Uterus (tissue), 4 donors: Measurements from ENCODE around the gene RASSF6. TPM values are rescaled to one million over a fixed set of nuclear protein-coding genes. Genes with fewer than 3 reads are reported as not detected.

Experiments used
- DNase-seq, 2 donors: peaks; one replicate each; pipeline ENCODE4 v3.0.0-alpha.2; 2019 to 2020
- H3K27ac ChIP-seq, 2 donors: fragments of 200-600 bp; sonication (generic); 1 replicate in 1 of 2; 2 replicates in 1 of 2; pipeline ENCODE4 v1.5.1; 2016 to 2018
- H3K27me3 ChIP-seq, 2 donors: fragments of 200-600 bp; sonication (generic); one replicate each; pipeline ENCODE4 v1.5.1; 2018 to 2019; ENCODE audit warnings: control low read depth in 1 of 2
- H3K36me3 ChIP-seq, 2 donors: fragments of 200-600 bp; sonication (generic); one replicate each; pipeline ENCODE4 v1.5.1; 2019; ENCODE audit warnings: control low read depth in 1 of 2
- H3K4me1 ChIP-seq, 2 donors: fragments of 200-600 bp; sonication (generic); one replicate each; pipeline ENCODE4 v1.5.1; 2018 to 2019; ENCODE audit warnings: control low read depth in 1 of 2
- H3K4me3 ChIP-seq, 2 donors: fragments of 200-600 bp; sonication (generic); 1 replicate in 1 of 2; 2 replicates in 1 of 2; pipeline ENCODE4 v1.5.1; 2018 to 2019; ENCODE audit warnings: mild to moderate bottlenecking in 1 of 2
- H3K9me3 ChIP-seq, 2 donors: fragments of 200-600 bp; sonication (generic); one replicate each; pipeline ENCODE4 v1.5.1; 2019; ENCODE audit warnings: control low read depth in 1 of 2
- POLR2A ChIP-seq, 2 donors: fragments of 450-650 bp; IDR thresholded peaks; one replicate each; pipeline ENCODE4 v1.6.1; 2016; ENCODE audit warnings: antibody characterized with exemption in 2 of 2, mild to moderate bottlenecking in 1 of 2, moderate library complexity in 1 of 2
- intact Hi-C: fragments of 100-400 bp; cut with DNase I; formaldehyde crosslinking; loops from one replicate; pipeline ENCODE4 v1.15.1; 2023; ENCODE audit warnings: low total_unique reads
- small RNA-seq: library from RNA; depleted of rRNA; stranded (forward); fragments of <200 nt; gene quantifications from one replicate; pipeline ENCODE3, GENCODE V24; 2016
- total RNA-seq, 4 donors: library from RNA; depleted of rRNA in 3 of 4; stranded (reverse); fragments of >200 nt in 3 of 4; gene quantifications; one replicate each; pipeline versions ENCODE4 v1.1.0 to v1.2.4, GENCODE V29; 2014 to 2023
- TF ChIP-seq, protein P1 (sequence below), 4 experiments: fragments of 200-600 bp in 2 of 4; fragments of 450-650 bp in 2 of 4; sonication (generic) in 2 of 4; IDR thresholded peaks; one replicate each; pipeline ENCODE4 v1.5.1; 2016 to 2019; ENCODE audit warnings: antibody characterized with exemption in 4 of 4, mild to moderate bottlenecking in 2 of 4, moderate library complexity in 1 of 4
- donor health status: DM: yes; HTN: yes; CAD: no.

RASSF6 gene
- total RNA-seq, 4 donors from 2014 or later = under 0.01 to 1.5 (median 0.06) TPM; not detected in 1

DNA sequence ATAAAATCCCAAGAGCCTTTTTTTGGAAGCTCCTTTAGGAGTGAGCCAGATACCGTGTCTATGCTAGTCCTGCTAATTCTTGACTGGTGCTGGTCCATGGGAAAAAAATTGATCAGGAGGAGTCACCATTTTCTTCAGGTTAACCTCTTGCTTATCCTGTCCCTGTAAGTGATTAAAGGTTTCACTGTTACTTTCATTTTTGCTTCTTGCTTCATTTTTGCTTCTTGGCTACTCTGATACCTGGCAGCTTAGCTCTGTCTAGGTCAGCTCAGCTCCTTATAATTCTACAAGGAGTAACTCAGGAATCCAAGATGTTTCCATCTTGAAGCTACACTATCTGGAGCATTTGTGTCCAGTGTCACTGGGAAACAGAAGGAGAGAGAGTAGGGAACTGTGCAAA lies 93.0 kb downstream of the RASSF6 start:
- Histone ChIP-seq H3K4me3 (no peak overlapping the region), H3K4me1 (no peaks in the 10 kb centered on the region), H3K36me3 (no peaks in the 10 kb centered on the region), H3K27ac (no peak overlapping the region), H3K9me3 (no peaks in the 10 kb centered on the region), H3K27me3 (no peaks in the 10 kb centered on the region)
- intact Hi-C loops = no loop called here
- TF ChIP-seq POLR2A (IDR thresholded peaks at IDR 0.05) = no peak
- TF ChIP-seq, protein P1, sequence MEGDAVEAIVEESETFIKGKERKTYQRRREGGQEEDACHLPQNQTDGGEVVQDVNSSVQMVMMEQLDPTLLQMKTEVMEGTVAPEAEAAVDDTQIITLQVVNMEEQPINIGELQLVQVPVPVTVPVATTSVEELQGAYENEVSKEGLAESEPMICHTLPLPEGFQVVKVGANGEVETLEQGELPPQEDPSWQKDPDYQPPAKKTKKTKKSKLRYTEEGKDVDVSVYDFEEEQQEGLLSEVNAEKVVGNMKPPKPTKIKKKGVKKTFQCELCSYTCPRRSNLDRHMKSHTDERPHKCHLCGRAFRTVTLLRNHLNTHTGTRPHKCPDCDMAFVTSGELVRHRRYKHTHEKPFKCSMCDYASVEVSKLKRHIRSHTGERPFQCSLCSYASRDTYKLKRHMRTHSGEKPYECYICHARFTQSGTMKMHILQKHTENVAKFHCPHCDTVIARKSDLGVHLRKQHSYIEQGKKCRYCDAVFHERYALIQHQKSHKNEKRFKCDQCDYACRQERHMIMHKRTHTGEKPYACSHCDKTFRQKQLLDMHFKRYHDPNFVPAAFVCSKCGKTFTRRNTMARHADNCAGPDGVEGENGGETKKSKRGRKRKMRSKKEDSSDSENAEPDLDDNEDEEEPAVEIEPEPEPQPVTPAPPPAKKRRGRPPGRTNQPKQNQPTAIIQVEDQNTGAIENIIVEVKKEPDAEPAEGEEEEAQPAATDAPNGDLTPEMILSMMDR (IDR thresholded peaks at IDR 0.05) = no peak
- no peak for DNase-seq

DNA sequence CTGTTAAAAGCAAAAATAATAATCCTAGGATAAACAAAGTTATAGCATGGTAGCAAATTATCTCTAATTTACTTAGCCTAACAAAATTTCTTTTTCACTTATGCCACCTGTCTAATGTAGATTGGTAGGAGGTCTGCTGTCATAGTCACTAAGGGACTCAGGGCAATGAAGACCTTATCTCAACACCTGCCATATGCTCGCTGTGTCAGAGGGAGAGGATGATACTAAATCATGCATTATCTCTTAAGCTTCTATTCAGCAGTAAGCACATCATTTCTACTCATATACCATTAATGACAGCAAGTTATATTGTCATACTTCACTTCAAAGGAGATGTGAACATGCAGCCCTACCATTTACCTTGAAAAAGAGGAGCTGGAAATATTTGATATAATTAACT lies 94.6 kb downstream of the RASSF6 start:
- Histone ChIP-seq H3K27me3 (no peaks in the 10 kb centered on the region), H3K36me3 (no peaks in the 10 kb centered on the region), H3K9me3 (no peaks in the 10 kb centered on the region), H3K4me3 (no peak overlapping the region), H3K27ac (no peak overlapping the region), H3K4me1 (no peaks in the 10 kb centered on the region)
- intact Hi-C loops = no loop called here
- DNase-seq = no peak
- no peak for TF ChIP-seq POLR2A (IDR thresholded peaks at IDR 0.05)
- TF ChIP-seq, protein P1 (IDR thresholded peaks at IDR 0.05) = no peak

DNA sequence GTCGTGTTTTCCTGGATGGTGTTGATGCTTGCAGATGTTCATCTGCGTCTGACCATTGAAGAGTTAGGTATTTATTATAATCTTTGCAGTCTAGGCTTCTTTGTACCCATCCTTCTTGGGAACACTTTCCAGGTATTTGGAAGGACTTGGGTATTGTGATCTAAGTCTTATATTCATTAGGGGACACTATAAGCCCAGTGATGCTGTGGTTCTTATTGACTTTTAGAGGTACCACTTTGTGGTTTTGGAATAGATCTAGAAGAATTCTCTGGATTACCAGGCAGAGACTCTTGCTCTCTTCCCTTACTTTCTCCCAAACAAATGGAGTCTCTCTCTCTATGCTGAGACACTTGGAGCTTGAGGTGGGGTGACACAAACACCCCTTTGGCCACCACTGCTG lies 97.1 kb downstream of the RASSF6 start:
- Histone ChIP-seq H3K4me1 (no peaks in the 10 kb centered on the region), H3K27ac (no peak overlapping the region), H3K9me3 (no peaks in the 10 kb centered on the region), H3K27me3 (no peaks in the 10 kb centered on the region), H3K4me3 (no peak overlapping the region), H3K36me3 (no peaks in the 10 kb centered on the region)
- intact Hi-C loops = no loop called here
- TF ChIP-seq, protein P1 (IDR thresholded peaks at IDR 0.05) = no peak
- TF ChIP-seq POLR2A (IDR thresholded peaks at IDR 0.05) = no peak
- no peak for DNase-seq

Small RNAs within 50 kb of the gene (small RNA-seq; reads per million reads assigned to genes)
- gene AC074250.1 = not detected

Other genes with a start within 250 kb of the RASSF6 start
- gene ALB, start 216.1 kb downstream of the RASSF6 start, total RNA-seq = 10 to 100 TPM in 1 of 4 donors, 1 to 10 TPM in 1, not detected in 2; 5.0 to 11.3 TPM
- not detected for gene AFP, start 184.2 kb downstream of the RASSF6 start, total RNA-seq
- under 1 TPM in 1 of 4 donors, not detected in 3; 0.14 TPM for gene AFM, start 138.7 kb downstream of the RASSF6 start, total RNA-seq
- gene CXCL8, start 120.1 kb upstream of the RASSF6 start, total RNA-seq = 1 to 10 TPM in 1 of 4 donors, under 1 TPM in 1, not detected in 2; 0.67 to 2.2 TPM
- 1 to 10 TPM in 1 of 4 donors, under 1 TPM in 1, not detected in 2; 0.28 to 4.1 TPM for gene CXCL6, start 216.2 kb upstream of the RASSF6 start, total RNA-seq
- gene PF4V1, start 232.9 kb upstream of the RASSF6 start, total RNA-seq = not detected
- gene CXCL1, start 249.0 kb upstream of the RASSF6 start, total RNA-seq = 1 to 10 TPM in 2 of 4 donors, not detected in 2; 1.4 to 2.6 TPM